Erythroblast (primary cell): ENCODE data around the gene CBLL2.

Experiments used
- GATA1 ChIP-seq: IDR thresholded peaks from 2 replicates; pipeline ENCODE4 v1.6.1; 2011; ENCODE audit warnings: low read depth, mild to moderate bottlenecking, control low read depth, low read length, moderate library complexity
- POLR2A ChIP-seq: IDR thresholded peaks from 2 replicates; pipeline ENCODE4 v1.6.1; 2011; ENCODE audit warnings: mild to moderate bottlenecking, low read length

DNA sequence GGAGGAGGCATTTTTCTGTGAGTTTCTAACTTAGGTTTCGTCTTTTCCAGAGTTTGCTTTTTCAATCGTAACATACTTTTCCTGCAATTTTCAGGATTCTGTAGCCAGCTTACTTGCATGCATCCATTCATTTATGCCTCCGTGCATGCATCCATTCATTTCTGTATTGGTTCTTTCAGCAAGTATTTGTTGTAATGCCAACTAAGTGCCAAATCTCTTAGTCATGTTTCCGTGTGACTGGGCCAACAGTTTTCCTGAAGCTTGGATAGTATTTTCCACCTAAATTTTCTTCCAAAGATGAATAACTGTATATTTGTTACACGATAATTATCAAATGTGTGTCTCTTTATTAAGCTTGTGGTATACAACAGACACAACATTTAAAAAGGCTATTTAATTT lies 41.5 kb downstream of the CBLL2 start:
- no peak for TF ChIP-seq POLR2A
- no peak for TF ChIP-seq GATA1
